Fibroblast of the aortic adventitia (primary cell): ENCODE measurements around the gene TFPI. TPM values are rescaled to one million over a fixed set of nuclear protein-coding genes. Genes with fewer than 3 reads are reported as not detected.

Experiments
- DNase-seq: peaks from one replicate; pipeline ENCODE4 v3.0.0-alpha.2; 2010; ENCODE audit warnings: low read depth
- H3K4me3 ChIP-seq: 2 replicates; pipeline ENCODE4 v1.5.1; 2011; ENCODE audit warnings: low read depth, mild to moderate bottlenecking, control low read depth, low read length, moderate library complexity
- total RNA-seq: library from RNA; depleted of rRNA; stranded (reverse); fragments of >200 nt; gene quantifications from 2 replicates; pipeline ENCODE4 v1.2.3, GENCODE V29; 2012; ENCODE audit warnings: low replicate concordance
- TF ChIP-seq, protein P1 (sequence below): IDR thresholded peaks from 2 replicates; pipeline ENCODE4 v1.5.1; 2011; ENCODE audit warnings: mild to moderate bottlenecking, low read length, control low read depth, inconsistent platforms; ENCODE audit not compliant: insufficient read depth

Gene TFPI
- total RNA-seq, 1 donor = 596 TPM

DNA sequence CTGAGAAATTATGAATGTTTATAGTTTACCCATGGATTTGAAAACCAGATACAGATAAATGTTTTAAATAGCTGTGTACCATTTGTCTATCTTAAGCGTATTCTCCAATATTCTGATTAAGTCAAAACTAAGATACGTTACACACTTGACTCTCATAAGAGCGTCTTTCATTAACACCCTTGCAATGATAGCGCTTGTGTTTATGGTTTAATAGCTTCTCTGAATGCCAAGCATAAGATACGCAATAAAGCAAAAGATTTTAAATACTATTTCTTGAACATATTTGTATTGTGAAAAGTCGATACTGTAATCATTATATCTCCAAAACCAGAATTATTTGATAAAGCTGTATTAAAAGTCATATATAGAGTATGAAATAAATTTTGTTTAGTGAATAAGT, 109.2 kb downstream of the TFPI start:
- TF ChIP-seq, protein P1, sequence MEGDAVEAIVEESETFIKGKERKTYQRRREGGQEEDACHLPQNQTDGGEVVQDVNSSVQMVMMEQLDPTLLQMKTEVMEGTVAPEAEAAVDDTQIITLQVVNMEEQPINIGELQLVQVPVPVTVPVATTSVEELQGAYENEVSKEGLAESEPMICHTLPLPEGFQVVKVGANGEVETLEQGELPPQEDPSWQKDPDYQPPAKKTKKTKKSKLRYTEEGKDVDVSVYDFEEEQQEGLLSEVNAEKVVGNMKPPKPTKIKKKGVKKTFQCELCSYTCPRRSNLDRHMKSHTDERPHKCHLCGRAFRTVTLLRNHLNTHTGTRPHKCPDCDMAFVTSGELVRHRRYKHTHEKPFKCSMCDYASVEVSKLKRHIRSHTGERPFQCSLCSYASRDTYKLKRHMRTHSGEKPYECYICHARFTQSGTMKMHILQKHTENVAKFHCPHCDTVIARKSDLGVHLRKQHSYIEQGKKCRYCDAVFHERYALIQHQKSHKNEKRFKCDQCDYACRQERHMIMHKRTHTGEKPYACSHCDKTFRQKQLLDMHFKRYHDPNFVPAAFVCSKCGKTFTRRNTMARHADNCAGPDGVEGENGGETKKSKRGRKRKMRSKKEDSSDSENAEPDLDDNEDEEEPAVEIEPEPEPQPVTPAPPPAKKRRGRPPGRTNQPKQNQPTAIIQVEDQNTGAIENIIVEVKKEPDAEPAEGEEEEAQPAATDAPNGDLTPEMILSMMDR = no peak
- no peak for DNase-seq
- no peak overlapping the region for H3K4me3 ChIP-seq

DNA sequence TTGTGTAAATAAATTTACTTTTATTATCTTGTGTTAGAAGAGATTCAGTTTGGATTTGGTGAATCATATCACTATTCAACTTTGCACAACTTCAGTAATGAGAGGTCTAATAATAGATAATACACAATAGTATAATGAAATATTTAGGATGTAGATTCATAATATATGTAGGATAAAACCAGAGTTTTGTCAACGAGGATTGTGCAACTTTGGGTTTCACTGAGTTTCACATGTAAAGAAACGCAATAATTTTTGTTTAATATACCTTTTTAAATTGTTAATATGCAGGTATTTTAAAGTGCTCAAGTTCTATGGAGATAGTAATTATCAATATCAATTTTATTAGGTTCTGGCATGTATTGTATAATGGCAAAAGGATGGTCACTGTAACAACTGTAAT, 111.5 kb downstream of the TFPI start:
- no peak for DNase-seq
- TF ChIP-seq, protein P1 = no peak
- no peak overlapping the region for H3K4me3 ChIP-seq

DNA sequence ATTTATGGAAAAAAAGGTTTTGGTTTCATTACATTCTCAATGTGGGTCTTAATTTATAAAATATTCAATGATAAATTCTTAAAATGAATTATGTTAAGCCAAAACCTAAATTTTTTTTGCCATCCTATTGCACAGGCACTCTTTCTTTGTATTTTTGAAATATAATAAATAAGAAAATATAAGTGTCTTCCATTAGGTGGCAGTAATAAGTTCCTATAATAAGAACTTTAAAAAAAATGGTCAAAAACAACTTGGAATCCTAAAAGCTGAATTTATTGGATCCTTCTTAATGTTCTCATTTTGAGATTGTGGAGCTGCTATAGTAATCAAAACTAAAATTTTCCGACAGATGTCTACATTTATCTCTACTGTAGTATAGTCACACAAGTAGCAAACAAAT, 111.9 kb downstream of the TFPI start:
- no peak overlapping the region for H3K4me3 ChIP-seq
- TF ChIP-seq, protein P1 = peak; percentile 33
- no peak for DNase-seq

DNA sequence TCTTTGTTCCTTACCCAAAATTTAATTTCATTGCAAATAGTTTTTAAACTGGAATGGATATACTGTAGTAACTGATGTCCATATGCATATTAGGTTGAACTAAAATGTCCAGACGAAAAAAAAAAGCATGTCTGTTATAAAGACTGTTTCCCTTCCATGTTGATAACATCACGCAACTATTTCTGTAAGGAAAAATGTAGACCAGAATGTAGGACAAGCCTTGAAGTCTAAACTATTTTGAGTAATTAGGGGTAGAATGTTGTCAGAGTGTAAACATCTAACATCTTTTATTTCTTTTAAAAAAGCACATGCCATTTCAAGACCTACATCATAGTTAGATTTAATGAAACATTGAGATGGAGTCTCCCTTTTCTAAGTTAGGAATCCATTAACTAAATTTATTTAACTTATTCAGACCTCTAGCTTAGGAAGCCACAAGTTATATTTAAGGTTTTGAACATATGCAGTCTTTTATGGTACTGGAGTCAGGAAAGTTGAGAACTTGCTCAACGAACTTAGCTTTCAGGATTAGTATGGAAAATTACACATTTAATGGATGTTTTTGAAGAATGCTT, 114.0 kb downstream of the TFPI start:
- DNase-seq = no peak
- H3K4me3 ChIP-seq = no peak overlapping the region
- TF ChIP-seq, protein P1 = no peak

DNA sequence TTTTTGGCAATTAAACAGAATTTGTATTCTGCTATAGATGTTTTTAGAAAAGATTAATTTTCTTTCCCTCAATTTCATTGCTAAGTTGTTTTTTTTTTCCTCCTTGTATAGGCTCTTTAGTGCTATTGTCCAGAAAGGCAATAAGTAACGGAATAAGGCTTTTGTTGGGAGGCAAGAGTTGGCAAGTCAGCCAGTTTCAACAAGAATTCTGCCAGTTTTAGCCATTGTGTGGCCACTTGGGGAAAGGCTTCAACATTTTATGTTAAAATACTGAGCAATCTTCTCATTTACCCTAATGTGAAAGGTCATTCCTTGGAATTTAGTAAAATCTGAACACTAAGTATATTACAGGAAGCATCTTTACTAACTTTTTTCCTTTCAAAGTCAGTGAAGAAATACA, 115.8 kb downstream of the TFPI start:
- peak; percentile 51 for DNase-seq
- H3K4me3 ChIP-seq = no peak overlapping the region
- TF ChIP-seq, protein P1 = no peak

DNA sequence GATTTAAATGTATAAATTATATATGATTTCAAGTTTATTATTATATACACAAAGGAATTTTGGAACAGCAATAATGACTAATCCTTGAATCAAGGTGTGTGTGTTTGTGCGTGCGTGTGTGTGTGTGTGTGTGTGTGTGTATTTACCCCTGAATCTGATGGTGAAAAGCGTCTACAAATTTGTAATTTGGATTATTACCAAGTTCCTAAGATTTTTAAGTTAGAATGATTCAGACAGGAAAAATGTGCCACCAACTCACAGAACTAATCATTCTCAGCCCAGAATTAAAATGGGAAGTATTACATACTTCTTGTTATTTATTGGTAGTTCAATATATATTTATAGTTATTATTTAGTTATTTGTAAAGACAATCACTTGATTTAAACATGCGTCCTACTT, 118.5 kb downstream of the TFPI start:
- no peak overlapping the region for H3K4me3 ChIP-seq
- TF ChIP-seq, protein P1 = no peak
- no peak for DNase-seq

DNA sequence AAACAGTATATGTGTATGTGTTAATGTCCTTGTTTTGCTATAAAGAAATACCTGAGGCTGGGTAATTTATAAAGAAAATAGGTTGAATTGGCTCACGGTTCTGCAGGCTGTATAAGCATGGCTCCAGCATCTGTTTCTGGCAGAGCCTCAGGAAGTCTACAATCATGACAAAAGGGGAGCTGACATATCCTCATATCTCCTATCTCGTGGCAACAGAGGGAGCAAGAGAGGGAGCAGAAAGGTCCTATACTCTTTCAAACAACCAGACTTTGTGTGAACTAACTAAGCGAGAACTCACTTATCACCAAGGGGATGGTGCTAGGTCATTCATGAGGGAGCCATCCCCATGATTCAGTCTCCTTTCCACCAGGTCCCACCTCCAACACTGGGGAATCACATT, 119.2 kb downstream of the TFPI start:
- TF ChIP-seq, protein P1 = no peak
- DNase-seq = no peak
- no peak overlapping the region for H3K4me3 ChIP-seq
